Measurements from ENCODE around the gene GOLGA3. TPM values are rescaled to one million over a fixed set of nuclear protein-coding genes. Genes with fewer than 3 reads are reported as not detected.

The GOLGA3 gene
- total RNA-seq, 1 donor from 2014 or later: 148 TPM

- H3K4me3 Mint-ChIP-seq (ENCODE audit: unreplicated experiment): no peak overlapping the region
- no peaks in the 10 kb centered on the region for H3K27me3 Mint-ChIP-seq (ENCODE audit: low read depth)
- H3K9me3 Mint-ChIP-seq (ENCODE audit: low read depth): no peaks in the 10 kb centered on the region
- H3K27ac Mint-ChIP-seq (ENCODE audit: unreplicated experiment): peak overlapping the region; percentile 32
- H3K4me1 Mint-ChIP-seq (ENCODE audit: low read depth): no peaks in the 10 kb centered on the region
- peaks cover 60% of the 10 kb centered on the region for H3K36me3 Mint-ChIP-seq (ENCODE audit: low read depth)
- no peak for DNase-seq (ENCODE audit: low spot score)
- TF ChIP-seq, protein P1, sequence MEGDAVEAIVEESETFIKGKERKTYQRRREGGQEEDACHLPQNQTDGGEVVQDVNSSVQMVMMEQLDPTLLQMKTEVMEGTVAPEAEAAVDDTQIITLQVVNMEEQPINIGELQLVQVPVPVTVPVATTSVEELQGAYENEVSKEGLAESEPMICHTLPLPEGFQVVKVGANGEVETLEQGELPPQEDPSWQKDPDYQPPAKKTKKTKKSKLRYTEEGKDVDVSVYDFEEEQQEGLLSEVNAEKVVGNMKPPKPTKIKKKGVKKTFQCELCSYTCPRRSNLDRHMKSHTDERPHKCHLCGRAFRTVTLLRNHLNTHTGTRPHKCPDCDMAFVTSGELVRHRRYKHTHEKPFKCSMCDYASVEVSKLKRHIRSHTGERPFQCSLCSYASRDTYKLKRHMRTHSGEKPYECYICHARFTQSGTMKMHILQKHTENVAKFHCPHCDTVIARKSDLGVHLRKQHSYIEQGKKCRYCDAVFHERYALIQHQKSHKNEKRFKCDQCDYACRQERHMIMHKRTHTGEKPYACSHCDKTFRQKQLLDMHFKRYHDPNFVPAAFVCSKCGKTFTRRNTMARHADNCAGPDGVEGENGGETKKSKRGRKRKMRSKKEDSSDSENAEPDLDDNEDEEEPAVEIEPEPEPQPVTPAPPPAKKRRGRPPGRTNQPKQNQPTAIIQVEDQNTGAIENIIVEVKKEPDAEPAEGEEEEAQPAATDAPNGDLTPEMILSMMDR (IDR thresholded peaks at IDR 0.05): no peak
Observed at GRCh38 chr12:132804426-132804861, 24.2 kb downstream of the GOLGA3 start.

GRCh38 chr12:132803888-132804287 lies 24.8 kb downstream of the GOLGA3 start:
- no peak overlapping the region for H3K27ac Mint-ChIP-seq (ENCODE audit: unreplicated experiment)
- H3K27me3 Mint-ChIP-seq (ENCODE audit: low read depth): no peaks in the 10 kb centered on the region
- peaks cover 58% of the 10 kb centered on the region for H3K36me3 Mint-ChIP-seq (ENCODE audit: low read depth)
- no peak overlapping the region for H3K4me3 Mint-ChIP-seq (ENCODE audit: unreplicated experiment)
- no peak for DNase-seq (ENCODE audit: low spot score)
- TF ChIP-seq, protein P1 (IDR thresholded peaks at IDR 0.05): no peak
- H3K9me3 Mint-ChIP-seq (ENCODE audit: low read depth): no peaks in the 10 kb centered on the region
- H3K4me1 Mint-ChIP-seq (ENCODE audit: low read depth): no peaks in the 10 kb centered on the region

DNA sequence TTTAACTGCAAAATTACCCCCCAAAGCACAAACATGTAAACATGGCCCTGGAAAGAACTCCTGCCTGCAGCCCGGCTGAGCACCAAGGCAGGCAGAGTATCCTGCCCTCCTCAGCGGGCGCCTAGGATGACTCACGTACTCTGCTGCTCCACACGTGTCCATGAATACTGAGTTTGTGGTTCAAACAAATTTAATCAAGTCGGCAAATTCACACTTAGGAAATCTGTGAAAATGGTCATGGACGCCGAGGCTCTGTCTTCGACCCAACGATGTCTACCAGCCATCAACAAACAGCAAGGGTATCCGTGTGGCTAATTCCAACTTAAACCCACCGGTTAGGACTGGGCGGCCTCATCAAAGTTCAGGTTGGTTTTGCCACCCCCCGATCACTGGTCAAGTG lies 25.5 kb downstream of the GOLGA3 start:
- Mint-ChIP-seq H3K36me3 (ENCODE audit: low read depth) (peaks cover 52% of the 10 kb centered on the region), H3K4me3 (ENCODE audit: unreplicated experiment) (no peak overlapping the region), H3K27me3 (ENCODE audit: low read depth) (no peaks in the 10 kb centered on the region), H3K4me1 (ENCODE audit: low read depth) (no peaks in the 10 kb centered on the region), H3K27ac (ENCODE audit: unreplicated experiment) (no peak overlapping the region), H3K9me3 (ENCODE audit: low read depth) (no peaks in the 10 kb centered on the region)
- DNase-seq (ENCODE audit: low spot score): no peak
- TF ChIP-seq, protein P1 (IDR thresholded peaks at IDR 0.05): no peak

DNA sequence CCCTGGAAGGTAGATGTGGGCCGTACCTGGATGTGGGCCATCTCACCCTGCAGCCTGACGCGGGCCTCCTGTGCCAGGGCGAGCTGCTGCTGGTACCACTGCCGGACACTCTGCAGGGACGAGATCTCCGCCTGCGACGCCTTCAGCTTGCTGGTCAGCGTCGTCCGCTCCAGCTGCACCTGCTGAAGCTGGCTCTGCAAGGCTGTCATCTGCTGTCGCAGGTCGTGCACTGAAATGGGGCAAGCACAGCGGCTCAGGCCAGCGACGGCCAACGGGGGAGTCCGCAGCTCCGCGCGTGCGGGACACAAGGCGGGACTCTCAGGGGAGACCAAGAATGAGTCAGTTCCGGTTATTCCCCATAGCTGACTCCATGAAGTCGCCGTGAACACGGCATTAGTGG lies 26.9 kb downstream of the GOLGA3 start:
- H3K4me3 Mint-ChIP-seq (ENCODE audit: unreplicated experiment): no peak overlapping the region
- TF ChIP-seq, protein P1 (IDR thresholded peaks at IDR 0.05): no peak
- no peak for DNase-seq (ENCODE audit: low spot score)
- peaks cover 48% of the 10 kb centered on the region for H3K36me3 Mint-ChIP-seq (ENCODE audit: low read depth)
- no peaks in the 10 kb centered on the region for H3K4me1 Mint-ChIP-seq (ENCODE audit: low read depth)
- no peaks in the 10 kb centered on the region for H3K27me3 Mint-ChIP-seq (ENCODE audit: low read depth)
- no peaks in the 10 kb centered on the region for H3K9me3 Mint-ChIP-seq (ENCODE audit: low read depth)
- H3K27ac Mint-ChIP-seq (ENCODE audit: unreplicated experiment): no peak overlapping the region

DNA sequence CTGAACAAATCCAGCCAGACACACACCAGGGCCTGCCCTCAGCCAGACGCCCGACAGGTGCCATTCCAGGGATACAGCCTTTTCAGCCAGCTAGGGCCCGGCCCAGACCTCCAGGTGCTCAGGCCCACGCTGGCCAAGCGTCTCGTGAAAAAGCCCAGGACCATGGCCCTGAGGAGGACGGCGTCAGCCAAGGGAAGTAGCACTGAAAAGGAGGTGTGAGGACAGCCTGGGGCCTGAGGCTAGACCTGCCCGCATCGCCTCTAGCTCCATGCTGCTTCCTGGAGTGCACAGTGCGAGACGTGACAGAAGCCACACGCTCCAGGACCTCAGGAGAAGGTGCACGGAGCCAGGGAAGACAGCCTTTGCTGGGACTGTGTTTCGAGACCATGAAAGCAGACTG lies 29.8 kb downstream of the GOLGA3 start:
- H3K27me3 Mint-ChIP-seq (ENCODE audit: low read depth): no peaks in the 10 kb centered on the region
- no peak overlapping the region for H3K27ac Mint-ChIP-seq (ENCODE audit: unreplicated experiment)
- H3K4me3 Mint-ChIP-seq (ENCODE audit: unreplicated experiment): no peak overlapping the region
- TF ChIP-seq, protein P1 (IDR thresholded peaks at IDR 0.05): no peak
- no peak for DNase-seq (ENCODE audit: low spot score)
- no peaks in the 10 kb centered on the region for H3K4me1 Mint-ChIP-seq (ENCODE audit: low read depth)
- H3K9me3 Mint-ChIP-seq (ENCODE audit: low read depth): no peaks in the 10 kb centered on the region
- H3K36me3 Mint-ChIP-seq (ENCODE audit: low read depth): peaks cover 51% of the 10 kb centered on the region

Data from chondrocyte (in vitro differentiated cells).